Vagina (tissue), 2 donors: ENCODE measurements around the gene AGBL1.
A peak's percentile ranks its signal among the peaks of the same experiment; 100 is the strongest.

Source experiments
- CTCF ChIP-seq, 3 experiments: fragments of 450-650 bp in 2 of 3; fragments of 200-600 bp in 1 of 3; sonication (generic) in 1 of 3; IDR thresholded peaks; one replicate each; pipeline ENCODE4 v1.5.1; 2017 to 2019; ENCODE audit warnings: antibody characterized with exemption in 3 of 3, mild to moderate bottlenecking in 2 of 3, moderate library complexity in 2 of 3
- POLR2A ChIP-seq, 2 donors: fragments of 450-650 bp; IDR thresholded peaks; one replicate each; pipeline ENCODE4 v1.6.1; 2017; ENCODE audit warnings: antibody characterized with exemption in 2 of 2, mild to moderate bottlenecking in 2 of 2, moderate library complexity in 2 of 2
- POLR2AphosphoS5 ChIP-seq, 2 donors: sonication (generic); formaldehyde crosslinking; IDR thresholded peaks; one replicate each; pipeline ENCODE4 v1.9.0; 2017; ENCODE audit warnings: antibody characterized with exemption in 2 of 2, mild to moderate bottlenecking in 2 of 2, low read depth in 1 of 2; ENCODE audit not compliant: insufficient read depth in 1 of 2

GRCh38 chr15:86317384-86317740 is 237.7 kb downstream of the AGBL1 start:
- TF ChIP-seq CTCF (IDR thresholded peaks at IDR 0.05) (no peak), POLR2AphosphoS5 (IDR thresholded peaks at IDR 0.05; ENCODE audit: insufficient read depth in 1 of 2, low read depth in 1 of 2) (peak in 1 of 2 donors; percentile 60), POLR2A (IDR thresholded peaks at IDR 0.05) (no peak)
